NCI-H1436 treated with DMSO at 0.1 percent for 48 hours (cell line): Measurements from ENCODE around the gene YIF1A.
"Not testable (repeated sequence)": the region's sequence is repeated elsewhere in the genome, so short reads cannot be mapped to it uniquely, and the experiment has no call there.

Source experiments
- DNase-seq: peaks from one replicate; lab custom pipeline; 2025; lab: John Stamatoyannopoulos, UW

The YIF1A gene

DNA sequence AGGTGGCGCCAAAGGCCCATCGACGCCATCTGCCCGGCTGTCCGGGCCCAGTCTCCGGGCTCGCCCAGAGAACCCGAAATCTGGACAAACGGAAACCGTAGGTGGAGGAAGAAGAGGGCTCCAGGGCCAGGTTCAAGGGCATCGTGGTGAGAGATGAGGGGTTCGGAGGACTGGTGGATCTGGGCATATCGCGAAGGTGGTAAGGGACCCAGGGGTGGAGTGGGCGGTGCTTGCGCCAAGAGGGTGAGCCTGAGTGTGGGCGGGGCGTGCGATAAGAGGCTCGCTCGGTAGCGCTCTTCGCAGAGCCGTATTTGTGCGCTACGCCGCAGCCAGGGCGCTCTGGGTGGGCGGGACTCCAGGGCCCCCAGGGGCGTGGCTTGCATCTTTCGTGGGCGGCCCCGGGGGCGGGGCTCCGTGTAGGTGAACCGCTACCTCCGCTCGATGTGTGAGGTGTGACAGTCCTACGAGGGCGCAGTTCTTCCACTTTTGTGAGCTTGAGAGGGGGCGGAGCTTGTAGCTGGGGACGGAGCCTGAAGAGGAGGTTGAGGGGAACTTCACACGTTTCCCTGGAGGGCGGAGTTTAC, 23.1 kb upstream of the YIF1A start:
- DNase-seq = peak; percentile 81

DNA sequence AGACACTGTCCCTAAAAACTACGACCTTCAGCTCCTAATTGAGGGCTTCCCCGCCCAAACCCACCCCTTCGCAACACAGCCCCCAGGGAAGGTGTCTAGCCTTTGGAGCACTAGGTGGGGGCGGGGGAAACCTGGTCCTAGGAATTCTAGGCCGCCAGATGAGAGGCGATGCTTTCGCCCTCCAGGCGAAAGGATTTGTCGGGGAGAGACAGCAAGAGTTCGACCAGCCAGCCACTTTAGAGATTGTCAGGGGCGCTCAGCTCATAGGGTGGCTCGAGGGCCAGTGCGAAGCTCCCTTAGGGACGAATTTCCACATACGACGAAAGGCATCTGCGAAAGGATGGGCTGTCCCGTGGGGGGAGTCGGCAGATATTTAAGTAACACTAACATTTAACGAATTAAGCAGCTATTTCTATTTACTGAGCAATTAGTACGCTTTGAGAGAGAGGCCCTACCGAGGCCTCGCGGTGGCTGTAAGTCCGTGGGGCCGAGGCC, 22.6 kb upstream of the YIF1A start:
- DNase-seq = no peak

DNA sequence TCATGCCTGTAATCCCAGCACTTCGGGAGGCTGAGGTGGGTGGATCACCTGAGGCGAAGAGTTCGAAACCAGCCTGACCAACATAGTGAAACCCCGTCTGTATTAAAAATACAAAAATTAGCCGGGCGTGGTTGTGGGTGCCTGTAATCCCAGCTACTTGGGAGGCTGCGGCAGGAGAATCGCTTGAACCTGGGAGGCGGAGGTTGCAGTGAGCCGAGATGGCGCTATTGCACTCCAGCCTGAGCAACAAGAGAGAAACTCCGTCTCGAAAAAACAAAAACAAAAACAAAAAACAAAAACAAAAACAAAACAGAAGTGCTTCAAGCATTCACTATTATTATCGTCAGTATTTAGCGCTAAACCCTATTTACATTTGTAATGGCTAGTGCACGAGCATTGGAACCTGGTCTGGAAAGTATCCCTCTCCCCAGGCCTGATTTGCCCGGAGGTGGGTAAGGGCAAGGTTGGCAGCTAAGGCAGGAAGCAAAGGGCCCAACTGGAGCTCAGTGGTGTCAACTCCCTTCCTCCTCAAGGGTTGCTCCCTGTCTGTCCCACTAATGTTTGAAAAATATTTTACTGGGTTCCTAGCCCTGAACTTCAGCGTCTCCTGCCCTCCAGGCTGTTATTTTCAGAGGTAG, 22.0 kb upstream of the YIF1A start:
- not testable (repeated sequence) for DNase-seq

DNA sequence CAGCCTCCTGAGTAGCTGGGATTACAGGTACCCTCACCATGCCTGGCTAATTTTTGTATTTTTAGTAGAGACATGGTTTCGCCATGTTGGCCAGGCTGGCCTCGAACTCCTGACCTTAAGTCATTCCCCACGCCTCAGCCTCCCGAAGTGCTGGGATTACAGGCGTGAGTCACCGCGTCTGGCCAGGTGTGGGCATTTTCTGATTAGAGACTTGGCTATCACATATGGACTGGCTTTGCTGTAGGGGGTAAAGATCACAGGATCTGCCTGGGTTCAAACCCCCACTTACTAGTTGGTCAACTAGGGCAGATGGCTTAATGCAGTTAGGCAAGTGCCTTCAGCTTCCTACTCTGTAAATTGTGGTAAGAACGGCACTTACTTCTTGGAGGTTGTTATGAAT, 21.4 kb upstream of the YIF1A start:
- no peak for DNase-seq

DNA sequence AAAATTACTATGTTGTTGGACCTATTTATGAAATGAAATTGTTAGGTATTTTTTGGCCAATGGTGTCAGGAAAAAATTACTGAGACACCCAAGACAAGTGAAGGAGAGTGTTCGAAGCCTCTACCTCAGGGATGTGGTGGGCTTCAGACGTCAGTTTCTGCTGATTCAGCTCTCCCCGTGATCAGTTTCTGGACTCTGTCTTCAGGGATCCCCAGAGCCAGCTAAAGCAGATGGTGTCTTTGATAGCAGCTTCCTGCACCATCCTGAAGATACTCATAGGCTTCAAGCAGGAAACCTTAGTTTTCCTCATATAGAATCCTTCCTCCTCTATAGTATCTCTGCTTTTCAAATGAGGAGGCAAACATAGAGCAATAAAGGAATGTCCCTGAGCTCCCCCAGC, 20.5 kb upstream of the YIF1A start:
- no peak for DNase-seq

DNA sequence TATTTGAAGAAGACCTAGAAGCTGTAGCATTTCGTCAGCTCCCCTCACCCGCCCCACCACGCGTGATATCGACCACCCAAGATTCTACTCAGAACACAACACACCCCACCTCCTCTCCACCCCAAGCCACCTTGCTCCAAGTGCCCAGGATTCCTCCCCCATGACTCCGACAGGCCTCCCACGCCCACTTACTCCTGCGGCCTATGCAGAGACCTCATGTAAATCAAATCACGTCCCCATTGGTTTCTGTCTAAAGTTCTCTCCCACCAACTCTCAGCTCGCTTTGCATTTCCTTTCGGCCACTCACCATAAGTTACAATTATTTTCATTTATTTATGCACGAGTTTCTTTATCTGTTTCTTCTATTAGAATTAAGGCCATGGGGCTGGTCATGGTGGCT, 13.7 kb upstream of the YIF1A start:
- no peak for DNase-seq

DNA sequence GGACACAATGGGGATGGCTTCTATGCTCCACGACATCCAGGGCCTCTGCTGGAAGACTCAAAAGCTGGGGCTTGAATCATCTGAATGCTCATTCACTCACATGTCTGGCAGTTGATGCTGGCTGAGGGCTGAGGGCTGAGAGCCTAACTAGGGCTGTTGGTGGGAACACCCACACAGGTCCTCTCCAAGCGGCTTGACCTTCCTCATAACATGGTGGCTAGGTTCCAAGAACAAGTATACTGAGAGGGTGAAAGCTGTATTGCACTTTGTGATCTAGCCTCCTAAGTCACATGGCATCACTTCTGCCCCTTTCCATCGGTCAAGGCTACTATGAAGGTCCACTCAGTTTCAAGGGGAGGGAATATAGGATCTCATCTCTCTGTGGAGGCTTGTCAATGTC, 10.2 kb upstream of the YIF1A start:
- DNase-seq = no peak

DNA sequence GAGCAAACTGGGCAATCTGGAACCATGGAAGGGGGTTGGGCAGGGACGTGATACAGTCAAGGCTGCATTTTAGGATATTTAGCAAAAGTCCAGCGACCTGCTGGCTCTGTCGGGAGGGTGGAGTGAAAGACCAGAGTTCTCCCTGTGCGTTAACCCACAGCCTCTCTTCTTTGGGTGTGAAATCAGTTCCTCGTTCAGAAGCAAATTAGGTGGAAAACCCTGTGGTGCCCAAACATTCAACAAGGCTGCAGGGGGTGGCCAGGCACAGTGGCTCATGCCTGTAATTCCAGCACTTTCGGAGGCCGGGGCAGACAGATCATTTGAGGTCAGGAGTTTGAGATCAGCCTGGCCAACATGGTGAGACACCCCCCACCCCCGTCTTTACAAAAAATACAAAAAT, 8.7 kb upstream of the YIF1A start:
- DNase-seq = no peak

DNA sequence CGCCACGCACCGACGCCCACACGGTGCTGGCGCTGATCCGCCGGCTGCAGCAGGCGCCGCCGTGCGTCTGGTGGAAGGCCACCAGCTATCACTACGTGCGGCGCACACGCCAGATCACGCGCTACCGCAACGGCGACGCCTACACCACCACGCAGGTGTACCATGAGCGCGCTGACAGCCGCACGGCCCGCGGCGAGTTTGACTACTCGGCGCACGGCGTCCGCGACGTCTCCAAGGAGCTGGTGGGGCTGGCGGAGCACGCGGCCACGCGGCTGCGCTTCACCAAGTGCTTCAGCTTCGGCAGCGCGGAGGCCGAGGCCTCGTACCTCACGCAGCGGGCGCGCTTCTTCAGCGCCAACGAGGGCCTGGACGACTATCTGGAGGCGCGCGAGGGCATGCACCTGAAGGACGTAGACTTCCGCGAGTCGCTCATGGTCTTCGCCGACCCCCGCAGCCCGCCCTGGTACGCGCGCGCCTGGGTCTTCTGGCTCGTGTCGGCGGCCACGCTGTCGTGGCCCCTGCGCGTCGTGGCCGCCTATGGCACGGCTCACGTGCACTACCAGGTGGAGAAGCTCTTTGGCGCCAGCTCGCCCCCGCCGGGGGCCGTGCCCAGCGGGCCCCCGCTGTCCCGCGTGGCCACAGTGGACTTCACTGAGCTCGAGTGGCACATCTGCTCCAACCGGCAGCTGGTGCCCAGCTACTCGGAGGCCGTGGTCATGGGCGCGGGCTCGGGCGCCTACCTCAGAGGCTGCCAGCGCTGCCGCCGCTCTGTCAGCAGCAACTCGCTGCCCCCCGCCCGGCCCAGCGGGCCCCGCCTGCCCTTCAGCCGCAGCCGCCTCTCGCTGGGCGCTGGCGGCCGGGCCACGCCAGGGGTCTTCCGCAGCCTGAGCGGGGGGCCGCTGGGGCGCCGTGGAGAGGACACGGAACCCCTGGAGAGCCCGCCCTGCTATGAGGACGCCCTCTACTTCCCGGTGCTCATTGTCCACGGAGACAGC, 6.0 kb upstream of the YIF1A start:
- DNase-seq = no peak

DNA sequence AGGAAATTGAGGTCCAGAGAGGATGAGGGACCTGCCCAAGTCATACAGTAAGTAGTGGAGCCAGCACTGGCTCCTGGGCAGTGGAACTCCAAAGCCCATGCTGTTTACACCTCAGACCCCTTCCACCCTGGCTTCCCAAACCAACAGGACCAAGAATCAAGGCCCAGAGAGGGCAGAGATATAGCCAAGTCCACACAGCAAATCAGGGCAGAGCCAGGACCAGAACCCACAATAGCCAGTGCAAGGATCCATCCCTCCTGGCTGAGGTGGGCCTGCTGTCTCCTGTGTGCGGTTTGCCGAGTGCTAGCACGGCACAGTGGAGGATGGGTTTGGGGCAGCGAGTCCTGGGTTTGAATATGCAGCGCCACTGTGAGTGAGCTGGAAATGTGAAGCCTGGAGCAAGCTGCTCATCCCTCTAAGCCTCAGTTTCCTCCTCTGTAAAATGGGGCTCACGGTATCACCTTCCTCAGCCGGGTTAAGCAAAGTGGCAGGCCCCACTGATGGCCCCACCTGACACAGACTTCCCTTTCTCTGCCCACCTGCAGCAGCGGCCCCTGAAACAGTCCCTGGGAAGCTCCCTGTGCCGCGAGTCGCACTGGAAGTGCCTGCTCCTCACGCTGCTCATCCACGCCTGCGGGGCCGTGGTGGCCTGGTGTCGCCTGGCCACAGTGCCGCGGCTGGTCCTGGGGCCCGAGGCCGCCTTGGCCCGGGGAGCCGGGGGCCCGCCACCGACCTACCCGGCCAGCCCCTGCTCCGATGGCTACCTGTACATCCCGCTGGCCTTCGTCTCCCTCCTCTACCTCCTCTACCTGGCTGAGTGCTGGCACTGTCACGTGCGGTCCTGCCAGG, 5.1 kb upstream of the YIF1A start:
- DNase-seq = no peak

DNA sequence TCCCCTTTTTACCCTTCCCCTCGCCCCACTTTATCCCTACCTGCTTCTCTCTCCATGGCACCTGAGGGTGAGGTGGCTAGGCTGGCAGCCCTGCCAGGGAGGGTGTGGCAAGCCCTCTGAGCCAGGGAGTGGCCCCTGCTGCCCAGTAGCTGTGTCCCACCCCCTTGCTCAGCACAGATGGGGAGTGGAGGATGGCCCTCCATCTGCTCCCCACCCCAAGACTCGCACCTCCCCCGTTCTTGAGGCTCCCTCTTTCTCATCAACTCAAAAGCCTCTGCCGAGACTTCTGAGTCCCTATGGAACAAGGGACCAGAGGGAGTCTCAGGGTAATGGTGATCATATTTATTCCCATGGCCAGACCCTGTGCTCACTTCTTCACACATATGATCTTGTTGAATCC, 4.4 kb upstream of the YIF1A start:
- DNase-seq = no peak

DNA sequence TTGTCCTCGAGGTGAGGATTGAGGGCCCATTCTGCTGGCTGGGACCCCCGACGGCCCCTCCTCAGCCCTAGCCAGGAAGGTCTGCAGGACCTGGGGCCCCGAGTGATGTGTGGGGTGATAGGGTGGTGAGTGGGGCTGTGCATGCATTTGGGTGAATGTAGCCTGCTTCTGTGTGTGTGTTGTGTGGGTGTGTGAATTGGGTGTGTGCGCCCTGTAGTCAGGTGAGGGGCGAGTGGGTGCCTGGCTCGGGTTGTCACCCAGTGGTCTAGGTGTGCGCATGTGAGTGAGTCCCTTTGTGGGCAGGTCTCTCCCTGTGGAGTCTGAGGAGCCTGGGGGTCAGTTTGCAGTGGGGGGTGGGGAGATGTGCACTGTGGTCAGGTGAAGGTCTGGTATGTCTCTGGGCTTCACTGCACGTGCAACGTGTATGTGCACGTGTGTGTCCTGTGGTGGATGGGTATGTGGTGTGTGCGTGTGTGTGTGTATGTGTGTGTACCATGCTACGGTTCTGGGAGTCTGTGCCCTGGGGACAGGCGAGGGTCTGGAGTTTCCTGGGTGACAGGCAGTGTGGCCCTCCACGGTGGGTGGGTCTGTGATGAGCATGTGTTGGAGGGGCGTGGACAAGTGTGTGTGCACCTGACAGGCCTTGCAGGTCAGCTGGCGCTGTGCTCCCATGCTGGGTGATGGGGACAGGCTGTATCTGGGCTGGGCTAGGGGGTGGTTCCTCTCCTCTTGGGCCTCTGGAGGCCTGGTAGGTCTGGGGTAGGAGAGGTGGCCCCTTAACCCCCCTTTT, 3.8 kb upstream of the YIF1A start:
- no peak for DNase-seq

DNA sequence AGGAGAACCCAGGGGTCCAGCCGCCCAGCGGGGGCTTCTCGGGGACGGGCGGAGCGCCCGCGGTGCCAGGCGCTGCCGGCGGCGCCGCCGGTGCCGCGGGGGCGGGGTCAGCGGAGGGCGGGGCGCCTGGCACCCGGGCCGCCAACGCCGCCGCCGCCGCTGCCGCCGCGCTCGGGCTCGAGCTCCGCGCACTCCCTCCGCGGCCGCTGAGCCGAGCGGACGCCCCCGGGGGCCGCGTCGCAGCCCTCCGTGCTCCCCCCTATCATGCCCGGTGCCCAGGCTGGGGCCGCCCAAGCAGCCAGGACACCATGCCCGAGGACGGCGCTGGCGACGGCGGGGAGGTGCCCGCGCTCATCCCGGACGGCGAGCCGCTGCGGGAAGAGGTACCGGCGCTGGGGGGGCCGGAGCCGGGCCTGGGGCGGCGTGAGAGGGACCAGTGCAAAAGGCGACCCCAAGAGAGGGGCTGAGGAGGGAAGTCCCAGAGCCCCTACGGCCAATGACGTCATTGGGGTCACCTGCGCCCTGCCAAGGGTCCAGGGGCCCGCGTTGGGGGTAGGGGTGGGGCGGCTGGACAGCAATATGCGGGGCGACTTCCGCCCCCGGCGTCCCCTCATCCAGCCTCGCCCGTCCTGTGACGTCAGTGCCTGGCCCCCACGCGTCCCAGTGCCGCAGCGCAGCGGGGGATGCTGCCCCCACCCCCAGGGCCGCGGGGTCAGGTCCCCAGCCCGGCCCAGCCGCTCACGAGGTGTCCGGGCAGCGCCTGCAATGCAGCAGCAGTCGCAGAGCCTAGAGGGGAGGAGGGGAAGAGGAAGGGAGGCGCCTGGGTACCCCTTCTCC, 3.0 kb upstream of the YIF1A start, which contains the start of gene TMEM151A:
Gene TMEM151A (plus strand): TSS at position 189 of the 837 bp plus-strand sequence. CDS start 120 bp downstream, at position 309.
- no peak for DNase-seq

DNA sequence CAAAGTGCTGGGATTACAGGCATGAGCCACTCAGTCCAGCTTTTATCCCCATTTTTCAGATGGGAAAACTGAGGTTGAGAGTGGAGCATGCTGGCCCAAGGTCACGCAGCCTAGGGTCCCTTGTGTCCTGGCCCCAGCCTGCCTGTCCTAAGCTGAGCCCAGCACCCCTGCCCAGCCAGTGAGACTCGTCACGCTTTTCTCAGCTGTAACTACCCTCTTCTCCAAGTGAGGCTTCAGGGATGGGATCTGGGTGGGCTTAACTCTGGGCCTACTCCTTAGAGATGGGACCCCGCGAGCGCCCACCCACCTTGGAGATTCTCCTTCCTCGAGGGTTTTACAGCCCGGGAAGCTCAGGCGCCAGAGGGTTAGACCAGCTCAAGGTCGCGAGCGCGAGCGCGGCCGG, 2.4 kb upstream of the YIF1A start:
- DNase-seq = no peak

DNA sequence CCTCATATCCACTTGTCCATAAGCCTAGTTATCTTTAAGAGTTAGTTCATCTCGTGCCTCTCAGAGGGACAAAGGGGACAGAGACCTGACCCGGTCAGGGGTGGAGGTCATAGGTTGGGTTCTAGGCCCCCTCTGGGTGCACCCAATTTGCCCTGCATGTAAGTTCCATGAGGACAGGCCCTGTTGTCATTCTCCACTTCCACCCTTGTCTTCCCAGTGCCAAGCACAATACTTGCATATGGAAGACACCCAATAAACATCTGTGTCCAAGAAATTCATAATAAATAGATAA, 1.3 kb upstream of the YIF1A start:
- no peak for DNase-seq

DNA sequence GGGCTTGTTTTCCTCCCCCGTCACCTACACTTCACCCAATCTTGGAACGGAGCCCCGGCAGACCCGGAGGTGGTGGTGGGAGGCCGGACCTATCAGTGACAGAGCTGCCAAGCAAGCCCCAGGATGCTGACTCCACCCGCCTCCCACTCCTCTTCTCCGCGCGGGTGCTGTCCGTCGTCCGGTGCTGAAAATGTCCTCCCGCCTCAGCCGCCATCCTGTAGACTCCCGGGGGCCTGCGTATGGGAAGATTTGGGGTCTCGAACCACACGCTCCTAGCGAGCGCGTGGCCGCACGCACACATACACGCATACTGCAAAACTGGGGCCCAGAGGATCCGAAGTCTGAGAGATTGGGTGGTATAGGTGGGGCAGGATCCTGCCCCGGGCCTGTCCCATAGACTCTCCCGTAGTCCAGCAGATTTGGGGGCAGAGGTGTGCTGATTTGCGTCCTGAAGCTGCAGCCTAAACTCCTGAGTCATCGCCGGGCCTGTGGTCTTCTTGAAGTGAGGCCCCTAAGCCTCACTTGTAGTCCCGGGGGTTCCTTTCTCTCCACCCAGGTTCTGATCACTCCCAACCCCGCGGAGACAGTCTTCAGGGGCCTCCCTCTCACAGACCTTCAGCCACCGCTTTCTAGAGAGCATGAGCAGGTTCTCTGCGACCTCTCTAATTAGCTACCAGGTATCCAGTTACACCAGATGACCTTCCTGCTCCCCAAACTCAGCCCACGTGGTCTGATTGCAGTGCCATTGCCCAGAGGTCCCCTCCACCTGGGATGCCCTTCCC, 796 bp upstream of the YIF1A start:
- DNase-seq = no peak

DNA sequence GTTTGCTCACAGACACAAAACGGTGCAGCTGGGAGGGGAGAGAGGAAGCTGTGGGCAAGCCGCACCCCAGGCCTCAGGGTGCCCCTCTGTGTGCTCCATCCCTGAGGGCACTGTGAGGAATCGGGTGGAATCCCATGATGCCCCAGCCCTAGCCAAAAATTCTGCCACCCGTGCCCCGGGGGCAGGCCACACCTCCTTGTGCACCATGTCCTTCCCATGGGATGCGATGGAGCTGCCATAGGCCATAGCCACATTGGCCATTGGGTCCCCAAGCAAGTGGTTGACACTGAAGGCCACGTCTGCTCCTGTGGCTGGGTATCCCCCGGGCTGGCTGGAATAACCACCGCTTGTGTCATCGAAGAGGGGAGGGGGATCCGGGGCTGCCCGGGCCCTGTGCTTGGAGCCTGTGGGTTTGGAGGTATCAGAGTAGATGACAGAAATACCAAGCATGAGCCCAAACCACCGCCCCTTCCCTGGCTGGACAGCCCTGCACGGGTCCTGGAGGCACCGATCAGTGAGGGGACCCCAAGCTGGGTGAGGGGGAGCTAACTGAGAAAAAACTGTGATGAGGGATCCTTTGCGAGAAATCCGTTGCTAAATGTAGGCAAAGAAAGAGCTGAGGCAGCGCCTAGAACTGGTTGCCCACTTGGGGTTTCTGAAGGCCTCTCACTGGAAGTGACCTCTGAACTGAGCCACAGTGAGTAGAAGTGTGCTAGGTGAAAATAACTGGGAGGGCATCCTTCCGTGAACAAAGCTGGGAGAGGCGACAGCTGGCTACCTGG, 863 bp downstream of the YIF1A start:
- no peak for DNase-seq

DNA sequence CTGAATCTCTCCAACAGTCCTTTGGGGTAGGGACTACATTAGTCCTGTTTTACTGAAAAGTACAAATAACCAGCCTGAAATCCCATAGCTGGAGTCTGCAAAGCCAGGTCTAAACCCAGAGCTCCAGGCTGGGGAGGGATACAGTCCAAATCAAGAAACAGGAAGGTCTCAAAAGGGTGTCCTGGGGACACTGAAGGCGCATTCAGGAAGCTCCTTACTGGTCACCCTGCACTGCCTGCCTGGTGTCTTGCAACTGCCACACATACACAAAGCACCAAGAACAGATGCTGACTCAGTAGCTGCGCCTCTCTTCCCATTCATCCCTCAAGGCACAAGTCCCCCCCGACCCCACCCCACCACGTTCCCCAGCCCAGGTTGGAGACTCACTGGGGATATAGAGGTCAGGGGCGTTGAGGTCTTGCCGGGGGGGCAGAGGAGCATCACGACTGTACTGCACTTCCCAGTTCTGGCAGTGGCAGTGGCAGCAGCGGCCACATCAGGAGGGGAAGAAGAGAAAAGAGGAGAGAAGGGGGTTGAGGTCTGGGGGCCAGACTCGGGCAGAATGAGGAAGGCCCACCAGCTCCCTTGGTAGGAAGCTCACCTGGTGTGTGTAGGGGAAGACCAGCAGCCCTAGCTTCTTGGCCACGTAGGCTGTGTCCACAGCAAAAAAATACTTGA, 1.6 kb downstream of the YIF1A start:
- no peak for DNase-seq
